Measurements from ENCODE around the gene MGAT3. TPM values are rescaled to one million over a fixed set of nuclear protein-coding genes. Genes with fewer than 3 reads are reported as not detected.

Gene MGAT3
- polyA plus RNA-seq, 1 of the 3 experiments (the other 2 are of a cell fraction) = 0.16 TPM

DNA sequence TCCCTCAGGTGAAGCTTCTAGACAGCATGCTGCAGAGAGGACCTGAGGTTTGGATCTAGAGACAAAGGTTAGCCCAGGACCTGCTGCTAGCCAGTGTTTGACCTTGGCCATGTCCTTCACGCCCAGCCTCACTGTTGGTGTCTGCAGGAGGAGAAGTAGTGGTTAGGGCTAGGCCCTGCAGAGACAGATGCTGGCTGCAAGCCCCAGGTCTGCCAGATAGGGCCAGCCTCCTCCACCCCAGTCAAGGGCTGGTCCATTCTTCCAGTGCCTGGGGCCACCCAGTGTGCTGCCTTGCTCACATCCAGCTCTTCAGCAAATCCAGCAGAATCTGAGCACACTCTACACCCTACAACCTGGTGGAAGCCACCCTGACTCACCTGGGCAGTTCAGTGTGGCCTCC is 23.7 kb downstream of the MGAT3 start:
- H3K9ac ChIP-seq = no peak overlapping the region
- H3K79me2 ChIP-seq (ENCODE audit: insufficient read depth) = no peaks in the 10 kb centered on the region
- H3K27ac ChIP-seq (ENCODE audit: low read depth in 2 of 2, low read length in 1 of 2) = no peak overlapping the region
- H3K4me3 ChIP-seq (ENCODE audit: low read depth in 2 of 2, low read length in 1 of 2) = no peak overlapping the region
- TF ChIP-seq SIN3A (IDR thresholded peaks at IDR 0.05; ENCODE audit: borderline replicate concordance, low read depth, low read length) (no peak), GABPA (IDR thresholded peaks at IDR 0.05; ENCODE audit: low read depth) (no peak), EZH2phosphoT487 (IDR thresholded peaks at IDR 0.05; ENCODE audit: borderline replicate concordance, low read depth) (no peak), RXRA (IDR thresholded peaks at IDR 0.05; ENCODE audit: borderline replicate concordance, low read depth) (no peak), FOXM1 (IDR thresholded peaks at IDR 0.05; ENCODE audit: low read depth) (no peak), RFX5 (IDR thresholded peaks at IDR 0.05; ENCODE audit: low read length) (no peak), YY1 (IDR thresholded peaks at IDR 0.05; ENCODE audit: low read depth) (no peak), MXI1 (IDR thresholded peaks at IDR 0.05; ENCODE audit: low read depth, low read length) (no peak), TCF12 (IDR thresholded peaks at IDR 0.05) (no peak), FOSL2 (IDR thresholded peaks at IDR 0.05; ENCODE audit: borderline replicate concordance, low read depth) (no peak), RAD21 (IDR thresholded peaks at IDR 0.05; ENCODE audit: low read length) (no peak), JUND (IDR thresholded peaks at IDR 0.05) (no peak)
- TF ChIP-seq, protein P1, sequence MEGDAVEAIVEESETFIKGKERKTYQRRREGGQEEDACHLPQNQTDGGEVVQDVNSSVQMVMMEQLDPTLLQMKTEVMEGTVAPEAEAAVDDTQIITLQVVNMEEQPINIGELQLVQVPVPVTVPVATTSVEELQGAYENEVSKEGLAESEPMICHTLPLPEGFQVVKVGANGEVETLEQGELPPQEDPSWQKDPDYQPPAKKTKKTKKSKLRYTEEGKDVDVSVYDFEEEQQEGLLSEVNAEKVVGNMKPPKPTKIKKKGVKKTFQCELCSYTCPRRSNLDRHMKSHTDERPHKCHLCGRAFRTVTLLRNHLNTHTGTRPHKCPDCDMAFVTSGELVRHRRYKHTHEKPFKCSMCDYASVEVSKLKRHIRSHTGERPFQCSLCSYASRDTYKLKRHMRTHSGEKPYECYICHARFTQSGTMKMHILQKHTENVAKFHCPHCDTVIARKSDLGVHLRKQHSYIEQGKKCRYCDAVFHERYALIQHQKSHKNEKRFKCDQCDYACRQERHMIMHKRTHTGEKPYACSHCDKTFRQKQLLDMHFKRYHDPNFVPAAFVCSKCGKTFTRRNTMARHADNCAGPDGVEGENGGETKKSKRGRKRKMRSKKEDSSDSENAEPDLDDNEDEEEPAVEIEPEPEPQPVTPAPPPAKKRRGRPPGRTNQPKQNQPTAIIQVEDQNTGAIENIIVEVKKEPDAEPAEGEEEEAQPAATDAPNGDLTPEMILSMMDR (IDR thresholded peaks at IDR 0.05) = no peak
- TF ChIP-seq, protein P2, sequence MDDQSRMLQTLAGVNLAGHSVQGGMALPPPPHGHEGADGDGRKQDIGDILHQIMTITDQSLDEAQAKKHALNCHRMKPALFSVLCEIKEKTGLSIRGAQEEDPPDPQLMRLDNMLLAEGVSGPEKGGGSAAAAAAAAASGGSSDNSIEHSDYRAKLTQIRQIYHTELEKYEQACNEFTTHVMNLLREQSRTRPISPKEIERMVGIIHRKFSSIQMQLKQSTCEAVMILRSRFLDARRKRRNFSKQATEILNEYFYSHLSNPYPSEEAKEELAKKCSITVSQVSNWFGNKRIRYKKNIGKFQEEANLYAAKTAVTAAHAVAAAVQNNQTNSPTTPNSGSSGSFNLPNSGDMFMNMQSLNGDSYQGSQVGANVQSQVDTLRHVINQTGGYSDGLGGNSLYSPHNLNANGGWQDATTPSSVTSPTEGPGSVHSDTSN (IDR thresholded peaks at IDR 0.05) = no peak
- WGBS (ENCODE audit: low lambda C conversion rate) = no CpG with 5 or more reads among the region's 1 CpG
- peaks cover 0 to 9% of the 10 kb centered on the region in 2 experiments; a peak in 1 of 4 replicates for H3K4me1 ChIP-seq (ENCODE audit: control insufficient read depth in 1 of 2, insufficient read depth in 2 of 2, low read depth in 1 of 2, low read length in 1 of 2)
- ChIA-PET CTCF (interaction anchor here (1.5 kb wide), 1 partner anchor 16 kb away, joined by 4 read pairs; no protein-coding TSS in a partner anchor), POLR2A (no interaction called here)
- H3F3A ChIP-seq (replicated peaks; ENCODE audit: insufficient read depth) = no peaks in the 10 kb centered on the region
- H3K9me3 ChIP-seq = no peaks in the 10 kb centered on the region
- H3K27me3 ChIP-seq (ENCODE audit: insufficient read depth) = no peaks in the 10 kb centered on the region
- no peak overlapping the region for H2AFZ ChIP-seq (ENCODE audit: low read depth)
- H3K9me2 ChIP-seq = no peaks in the 10 kb centered on the region
- H3K36me3 ChIP-seq (replicated peaks in 1 of 2; ENCODE audit: control insufficient read depth in 1 of 2, insufficient read depth in 2 of 2, low read length in 1 of 2) = no peaks in the 10 kb centered on the region
- no peak overlapping the region for H3K4me2 ChIP-seq
- DNase-seq = no peak
- H4K20me1 ChIP-seq (ENCODE audit: insufficient read depth) = no peaks in the 10 kb centered on the region

DNA sequence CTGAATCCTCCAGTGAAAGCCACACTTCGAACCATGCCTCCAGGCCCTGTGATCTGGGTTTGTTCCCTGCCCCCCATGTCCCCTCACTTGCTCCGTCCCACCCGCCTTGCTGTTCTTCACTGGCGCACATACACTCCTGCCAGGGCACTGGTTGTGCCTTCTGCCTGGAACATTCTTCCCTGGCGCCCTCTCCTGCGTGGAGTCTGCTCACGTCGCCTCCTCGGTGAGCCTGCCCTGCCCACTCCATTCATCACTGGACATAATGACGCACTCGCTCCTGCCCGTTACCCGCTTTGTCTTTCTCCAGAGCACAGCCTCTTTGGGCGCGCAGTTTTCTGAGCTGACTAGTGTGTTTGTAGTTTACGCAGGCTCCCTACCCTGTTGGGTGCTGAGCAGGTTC is 24.2 kb downstream of the MGAT3 start:
- Histone ChIP-seq H3K4me2 (no peak overlapping the region), H3K27me3 (ENCODE audit: insufficient read depth) (no peaks in the 10 kb centered on the region), H3K36me3 (replicated peaks in 1 of 2; ENCODE audit: control insufficient read depth in 1 of 2, insufficient read depth in 2 of 2, low read length in 1 of 2) (no peaks in the 10 kb centered on the region), H3K9me3 (no peaks in the 10 kb centered on the region), H3K9me2 (no peaks in the 10 kb centered on the region), H3F3A (replicated peaks; ENCODE audit: insufficient read depth) (no peaks in the 10 kb centered on the region), H2AFZ (ENCODE audit: low read depth) (no peak overlapping the region), H3K4me1 (ENCODE audit: control insufficient read depth in 1 of 2, insufficient read depth in 2 of 2, low read depth in 1 of 2, low read length in 1 of 2) (peaks cover 0 to 5% of the 10 kb centered on the region in 2 experiments; a peak in 1 of 4 replicates), H3K79me2 (ENCODE audit: insufficient read depth) (no peaks in the 10 kb centered on the region), H3K4me3 (ENCODE audit: low read depth in 2 of 2, low read length in 1 of 2) (no peak overlapping the region), H4K20me1 (ENCODE audit: insufficient read depth) (no peaks in the 10 kb centered on the region), H3K27ac (ENCODE audit: low read depth in 2 of 2, low read length in 1 of 2) (no peak overlapping the region), H3K9ac (no peak overlapping the region)
- no peak for DNase-seq
- POLR2A ChIA-PET = no interaction called here
- 87% methylated on average over 16 of the region's 16 CpGs for WGBS (ENCODE audit: low lambda C conversion rate)
- TF ChIP-seq RXRA (IDR thresholded peaks at IDR 0.05; ENCODE audit: borderline replicate concordance, low read depth) = no peak
- no peak for TF ChIP-seq FOSL2 (IDR thresholded peaks at IDR 0.05; ENCODE audit: borderline replicate concordance, low read depth)
- TF ChIP-seq RAD21 (IDR thresholded peaks at IDR 0.05; ENCODE audit: low read length) = no peak
- CTCF ChIA-PET = interaction anchor here (1.5 to 2.2 kb wide), 2 partner anchors 13 to 15 kb away, joined by 4 to 6 read pairs; no protein-coding TSS in a partner anchor

All from SK-N-SH (cell line).